ENCODE results near the gene PHETA1. TPM values are rescaled to one million over a fixed set of nuclear protein-coding genes. Genes with fewer than 3 reads are reported as not detected.

The PHETA1 gene
- total RNA-seq, 4 donors from 2014 or later, result 6.9 to 29.9 (median 7.8) TPM

DNA sequence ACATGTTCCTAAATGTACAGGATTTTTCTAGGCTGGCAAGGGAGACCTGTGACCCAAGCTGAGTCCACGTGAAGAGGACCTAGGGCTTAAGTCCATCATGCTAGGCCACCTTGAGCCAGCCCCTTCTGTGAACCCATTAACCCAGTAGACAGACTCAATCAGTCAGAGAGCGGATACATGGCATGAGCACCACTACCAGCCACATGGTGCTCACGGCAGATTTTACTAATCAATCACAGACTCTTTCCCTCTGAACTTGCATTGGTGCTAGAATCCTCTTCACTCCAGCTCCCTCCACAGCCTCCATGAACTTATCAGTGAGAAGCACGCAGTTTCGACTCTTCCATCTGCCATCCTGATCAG, 9.0 kb downstream of the PHETA1 start:
- no peaks in the 10 kb centered on the region for H3K9me3 ChIP-seq
- TF ChIP-seq, protein P1, sequence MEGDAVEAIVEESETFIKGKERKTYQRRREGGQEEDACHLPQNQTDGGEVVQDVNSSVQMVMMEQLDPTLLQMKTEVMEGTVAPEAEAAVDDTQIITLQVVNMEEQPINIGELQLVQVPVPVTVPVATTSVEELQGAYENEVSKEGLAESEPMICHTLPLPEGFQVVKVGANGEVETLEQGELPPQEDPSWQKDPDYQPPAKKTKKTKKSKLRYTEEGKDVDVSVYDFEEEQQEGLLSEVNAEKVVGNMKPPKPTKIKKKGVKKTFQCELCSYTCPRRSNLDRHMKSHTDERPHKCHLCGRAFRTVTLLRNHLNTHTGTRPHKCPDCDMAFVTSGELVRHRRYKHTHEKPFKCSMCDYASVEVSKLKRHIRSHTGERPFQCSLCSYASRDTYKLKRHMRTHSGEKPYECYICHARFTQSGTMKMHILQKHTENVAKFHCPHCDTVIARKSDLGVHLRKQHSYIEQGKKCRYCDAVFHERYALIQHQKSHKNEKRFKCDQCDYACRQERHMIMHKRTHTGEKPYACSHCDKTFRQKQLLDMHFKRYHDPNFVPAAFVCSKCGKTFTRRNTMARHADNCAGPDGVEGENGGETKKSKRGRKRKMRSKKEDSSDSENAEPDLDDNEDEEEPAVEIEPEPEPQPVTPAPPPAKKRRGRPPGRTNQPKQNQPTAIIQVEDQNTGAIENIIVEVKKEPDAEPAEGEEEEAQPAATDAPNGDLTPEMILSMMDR (IDR thresholded peaks at IDR 0.05), result no peak
- no peak for TF ChIP-seq POLR2A (IDR thresholded peaks at IDR 0.05)
- no peak for DNase-seq
- H3K27me3 ChIP-seq, result peaks cover 0 to 3% (median 0%) of the 10 kb centered on the region in 4 donors
- H3K4me3 ChIP-seq, result no peak overlapping the region
- WGBS, 2 donors, result 60 to 61% methylated on average over 5 of the region's 5 CpGs
- no peak overlapping the region for H3K27ac ChIP-seq
- intact Hi-C loops (cut with DNase I), result no loop called here
- no peaks in the 10 kb centered on the region for H3K4me1 ChIP-seq
- peaks cover 0 to 31% (median 7%) of the 10 kb centered on the region in 3 donors for H3K36me3 ChIP-seq

DNA sequence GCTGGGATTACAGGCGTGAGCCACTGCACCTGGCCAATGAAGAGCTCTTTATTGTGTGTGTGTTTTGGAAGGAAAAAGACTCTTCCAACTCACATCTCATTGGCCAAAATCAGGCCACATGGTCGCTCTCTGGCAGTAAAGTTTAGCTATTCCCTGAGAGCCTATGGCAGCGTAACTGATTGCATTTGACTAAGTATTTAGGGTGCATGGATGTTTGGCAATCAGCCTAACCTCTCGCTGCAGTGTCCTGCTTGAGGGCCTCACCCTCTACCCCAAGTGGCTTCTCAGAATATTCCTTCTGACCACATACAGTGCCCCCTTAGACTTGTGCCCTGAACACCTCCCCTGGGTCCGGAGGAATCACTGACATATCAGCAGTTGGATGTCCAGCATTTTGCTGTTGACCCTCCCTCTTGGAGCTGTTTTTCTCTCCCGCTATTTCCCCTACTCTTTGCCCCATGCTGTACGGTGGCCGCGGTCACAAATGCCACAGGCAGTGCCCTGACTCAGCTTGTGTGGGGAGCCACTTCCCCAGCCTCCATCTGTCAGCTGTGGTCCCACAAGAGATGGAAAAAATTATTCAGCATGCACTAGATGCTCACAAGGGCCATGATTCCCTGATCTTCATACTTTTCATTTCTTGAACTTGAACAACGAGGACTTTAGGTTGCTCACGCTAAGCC, 9.5 kb downstream of the PHETA1 start:
- Histone ChIP-seq H3K4me1 (no peaks in the 10 kb centered on the region), H3K36me3 (peaks cover 0 to 25% (median 7%) of the 10 kb centered on the region in 3 donors), H3K9me3 (no peaks in the 10 kb centered on the region), H3K4me3 (no peak overlapping the region), H3K27ac (no peak overlapping the region), H3K27me3 (peaks cover 0 to 3% (median 0%) of the 10 kb centered on the region in 4 donors)
- WGBS, 2 donors, result 58 to 65% methylated on average over 11 of the region's 11 CpGs
- intact Hi-C loops (cut with DNase I), result no loop called here
- no peak for DNase-seq
- no peak for TF ChIP-seq POLR2A (IDR thresholded peaks at IDR 0.05)
- TF ChIP-seq, protein P1 (IDR thresholded peaks at IDR 0.05), result no peak

DNA sequence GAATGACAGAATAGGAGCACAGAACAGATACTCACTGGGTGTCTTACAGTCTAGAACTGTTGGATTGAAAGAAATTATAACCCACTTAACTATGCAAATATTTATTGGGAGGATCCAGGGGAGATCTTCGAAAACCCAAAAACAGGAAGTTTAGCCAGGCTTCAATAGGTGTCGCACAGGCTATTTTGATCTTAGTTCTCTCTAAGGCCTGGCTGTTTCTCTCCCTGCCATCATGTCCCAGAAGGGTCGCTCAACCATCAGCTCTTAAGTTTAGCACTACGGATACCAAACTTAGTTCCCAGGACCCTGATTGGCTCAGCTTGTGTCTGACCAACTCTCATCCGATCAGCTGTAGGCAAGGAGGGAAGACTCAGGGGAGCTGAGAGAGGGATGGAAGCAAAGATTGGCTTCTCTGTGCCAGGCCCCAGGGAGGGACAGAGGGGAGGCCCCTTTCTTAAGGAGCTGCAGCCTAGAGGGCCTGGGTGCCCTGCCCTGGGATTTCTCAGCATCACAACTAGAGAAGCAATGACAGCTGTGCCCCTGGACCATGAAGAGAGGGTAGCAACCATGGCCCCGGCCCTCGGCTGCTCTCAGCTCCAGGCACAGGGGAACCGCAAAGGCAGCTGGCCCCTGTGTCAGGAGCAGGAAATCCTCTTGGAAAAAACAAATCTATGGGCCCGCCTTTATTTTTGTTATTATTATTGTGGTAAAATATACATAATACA, 13.5 kb downstream of the PHETA1 start:
- DNase-seq, result no peak
- Histone ChIP-seq H3K27me3 (peaks cover 0 to 3% (median 0%) of the 10 kb centered on the region in 4 donors), H3K36me3 (no peaks in the 10 kb centered on the region), H3K9me3 (no peaks in the 10 kb centered on the region), H3K27ac (no peak overlapping the region), H3K4me3 (no peak overlapping the region), H3K4me1 (no peaks in the 10 kb centered on the region)
- WGBS, 2 donors, result 80 to 82% methylated on average over 6 to 8 of the region's 9 CpGs
- no peak for TF ChIP-seq POLR2A (IDR thresholded peaks at IDR 0.05)
- TF ChIP-seq, protein P1 (IDR thresholded peaks at IDR 0.05), result no peak
- intact Hi-C loops (cut with DNase I), result no loop called here

DNA sequence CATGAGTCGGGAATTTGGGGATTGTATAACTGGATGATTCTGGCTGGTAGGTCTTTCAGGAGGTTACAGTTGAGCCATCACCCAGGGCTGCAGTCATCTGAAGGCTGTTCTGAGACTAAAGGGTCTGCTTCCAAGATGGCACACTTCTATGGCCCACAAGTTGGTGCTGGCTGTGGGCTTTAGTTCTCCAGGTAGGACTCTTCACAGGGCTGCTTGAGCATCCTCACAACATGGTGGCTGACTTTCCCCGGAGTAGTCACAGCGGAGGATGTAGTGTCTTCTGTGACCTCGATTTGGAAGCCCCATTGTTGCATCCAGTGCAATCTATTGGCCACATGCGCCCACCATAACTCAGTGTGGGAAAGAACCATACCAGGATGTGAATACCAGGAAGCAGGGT, 14.4 kb downstream of the PHETA1 start:
- Histone ChIP-seq H3K27me3 (peaks cover 0 to 3% (median 0%) of the 10 kb centered on the region in 4 donors), H3K27ac (no peak overlapping the region), H3K36me3 (no peaks in the 10 kb centered on the region), H3K9me3 (no peaks in the 10 kb centered on the region), H3K4me1 (no peaks in the 10 kb centered on the region), H3K4me3 (no peak overlapping the region)
- intact Hi-C loops (cut with DNase I), result no loop called here
- no peak for DNase-seq
- WGBS, 2 donors, result 76 to 80% methylated on average over 1 to 5 of the region's 5 CpGs
- TF ChIP-seq, protein P1 (IDR thresholded peaks at IDR 0.05), result no peak
- TF ChIP-seq POLR2A (IDR thresholded peaks at IDR 0.05), result no peak

DNA sequence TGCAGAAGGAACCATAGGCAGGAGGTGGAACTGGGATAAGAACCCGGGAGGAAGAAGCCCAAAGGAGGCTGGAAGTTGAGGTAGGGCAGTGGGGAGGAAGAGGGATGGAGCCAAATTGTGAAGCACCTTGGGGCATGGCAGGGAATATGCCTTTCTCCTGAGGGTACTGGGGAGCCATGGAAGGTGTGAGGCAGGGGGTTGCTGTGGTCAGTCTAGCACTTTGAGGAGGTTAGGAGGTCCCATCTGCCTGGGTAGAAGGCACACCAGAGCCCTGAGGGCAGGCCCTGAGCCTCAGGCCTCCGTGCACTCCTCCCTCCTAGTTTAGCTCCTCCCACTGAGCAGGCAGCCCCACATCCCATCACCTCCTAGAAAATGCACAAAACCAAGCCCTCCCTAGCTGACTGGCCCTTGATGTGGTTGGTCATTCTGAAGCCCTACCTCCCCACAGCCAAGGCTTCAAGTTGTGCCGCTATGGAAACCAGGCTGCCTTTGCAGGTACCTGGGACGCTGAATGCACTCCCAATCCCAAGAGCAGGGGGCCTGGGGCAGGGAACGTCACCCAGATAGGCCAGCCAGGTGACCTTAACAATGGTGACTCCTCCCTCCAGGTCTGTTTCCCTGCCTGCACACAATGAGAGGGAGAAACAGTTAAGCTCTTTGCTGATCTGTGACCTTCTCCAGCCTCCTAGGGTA, 15.1 kb downstream of the PHETA1 start:
- Histone ChIP-seq H3K4me3 (no peak overlapping the region), H3K9me3 (peaks cover 0 to 4% (median 0%) of the 10 kb centered on the region in 3 donors), H3K27me3 (peaks cover 0 to 2% (median 0%) of the 10 kb centered on the region in 4 donors), H3K27ac (no peak overlapping the region), H3K4me1 (no peaks in the 10 kb centered on the region), H3K36me3 (no peaks in the 10 kb centered on the region)
- DNase-seq, result no peak
- TF ChIP-seq POLR2A (IDR thresholded peaks at IDR 0.05), result no peak
- TF ChIP-seq, protein P1 (IDR thresholded peaks at IDR 0.05), result no peak
- intact Hi-C loops (cut with DNase I), result no loop called here
- 72 to 79% methylated on average over 5 of the region's 5 CpGs for WGBS, 2 donors

Data from esophagus squamous epithelium (tissue), 5 donors.